A549 (cell line): ENCODE data around the gene DGKH. TPM values are rescaled to one million over a fixed set of nuclear protein-coding genes. Genes with fewer than 3 reads are reported as not detected.

ENCODE experiments used
- ATAC-seq, 2 experiments: fragments of 200-7000 bp in 1 of 2; fragments of >200 bp in 1 of 2; cut with Nextera tagmentation in 1 of 2; cut with Tn5 transposase in 1 of 2; 3 replicates each; pipeline versions ENCODE4 v1.8.0 to v1.9.1; 2018 to 2020; ENCODE audit warnings: mild to moderate bottlenecking in 1 of 2, moderate library complexity in 1 of 2
- CTCF ChIA-PET: fragments of 300-600 bp; sonication (Branson Sonifier 250); formaldehyde crosslinking; extraction: SDS; loops from one replicate; lab custom pipeline; 2021; ENCODE audit warnings: antibody characterized with exemption, inconsistent platforms; lab: Yijun Ruan, JAX
- POLR2A ChIA-PET: fragments of 350-600 bp; formaldehyde crosslinking; extraction: SDS; loops from one replicate; lab custom pipeline; 2021; ENCODE audit warnings: antibody characterized with exemption, inconsistent platforms; lab: Yijun Ruan, JAX
- DNase-seq, 2 experiments: peaks; one replicate each; pipeline versions ENCODE4 v3.0.0 to v3.0.0-alpha.2; 2011 to 2016; ENCODE audit warnings: low read depth in 1 of 2, low spot score in 1 of 2
- FAIRE-seq: peaks from 2 replicates; lab custom pipeline; 2011; peaks lifted over from hg19 to GRCh38; lab: Jason Lieb, UNC
- H3K27ac ChIP-seq, 2 experiments: fragments of >200 bp; sonication (Bioruptor Twin); formaldehyde crosslinking; 3 replicates each; pipeline ENCODE4 v1.5.1; 2016 to 2017
- H3K4me1 ChIP-seq: fragments of >200 bp; sonication (Bioruptor Twin); formaldehyde crosslinking; 3 replicates; pipeline ENCODE4 v1.6.1; 2016
- H3K4me2 ChIP-seq: fragments of >200 bp; sonication (Bioruptor Twin); formaldehyde crosslinking; 3 replicates; pipeline ENCODE4 v1.6.1; 2016
- H3K4me3 ChIP-seq: fragments of >200 bp; sonication (Bioruptor Twin); formaldehyde crosslinking; 3 replicates; pipeline ENCODE4 v1.5.1; 2016
- H3K9me3 ChIP-seq: fragments of >200 bp; sonication (Bioruptor Twin); formaldehyde crosslinking; 3 replicates; pipeline ENCODE4 v1.6.1; 2016
- CBX2 ChIP-seq: fragments of 200-600 bp; sonication (generic); IDR thresholded peaks from 2 replicates; pipeline ENCODE4 v1.6.1; 2016; ENCODE audit warnings: low read depth, mild to moderate bottlenecking, borderline replicate concordance
- HDAC2 ChIP-seq: fragments of 200-600 bp; sonication (generic); IDR thresholded peaks from 2 replicates; pipeline ENCODE4 v1.6.1; 2016
- RAD21 ChIP-seq, 2 experiments: fragments of >200 bp in 1 of 2; sonication (Bioruptor Twin) in 1 of 2; formaldehyde crosslinking in 1 of 2; IDR thresholded peaks in 1 of 2; conservative IDR thresholded peaks in 1 of 2; 2 replicates in 1 of 2; 3 replicates in 1 of 2; pipeline ENCODE4 v1.6.1; 2012 to 2018; ENCODE audit warnings: inconsistent platforms in 1 of 2
- RARB ChIP-seq: fragments of 250-450 bp; sonication (Bioruptor Pico); IDR thresholded peaks from 2 replicates; pipeline ENCODE4 v1.8.0; 2021; ENCODE audit warnings: mild to moderate bottlenecking, moderate library complexity
- SMC3 ChIP-seq: fragments of >200 bp; sonication (Bioruptor Twin); formaldehyde crosslinking; IDR thresholded peaks from 3 replicates; pipeline ENCODE4 v1.6.1; 2018; ENCODE audit warnings: inconsistent platforms
- SREBF2 ChIP-seq: fragments of 450-650 bp; IDR thresholded peaks from 2 replicates; pipeline ENCODE4 v1.6.1; 2014; ENCODE audit warnings: mild to moderate bottlenecking, moderate library complexity
- ZC3H11A ChIP-seq: fragments of 450-650 bp; IDR thresholded peaks from 2 replicates; pipeline ENCODE4 v1.6.1; 2014; ENCODE audit warnings: antibody characterized with exemption, mild to moderate bottlenecking
- ZSCAN20 ChIP-seq: fragments of 250-450 bp; sonication (Bioruptor Pico); IDR thresholded peaks from 2 replicates; pipeline ENCODE4 v1.8.0; 2022; ENCODE audit warnings: mild to moderate bottlenecking, moderate library complexity
- WGBS: methylation state at CpG from one replicate; pipeline ENCODE4 v1.1.6; 2017; ENCODE audit errors: missing lambda C conversion rate; 5-methylcytosine and 5-hydroxymethylcytosine counted together
- polyA plus RNA-seq, 4 experiments: library from polyadenylated mRNA; depleted of rRNA in 3 of 4; stranded (reverse); fragments of >200 nt; fragmentation: RNase III in 1 of 4; extraction: RNeasy Plus Mini Kit Qiagen cat#74134 plus additional on column Dnase treatment in 1 of 4; gene quantifications; 2 replicates in 3 of 4; 3 replicates in 1 of 4; pipeline ENCODE4 v1.2.3, GENCODE V29; 2011 to 2017
- TF ChIP-seq, protein P1 (sequence below): IDR thresholded peaks from 2 replicates; pipeline ENCODE4 v1.6.1; 2012; ENCODE audit warnings: low read depth, borderline replicate concordance
- TF ChIP-seq, protein P2 (sequence below): fragments of 200-600 bp; sonication (generic); IDR thresholded peaks from 2 replicates; pipeline ENCODE4 v1.6.1; 2016; ENCODE audit warnings: antibody characterized with exemption, mild to moderate bottlenecking, moderate library complexity
- TF ChIP-seq, protein P3 (sequence below): fragments of 250-450 bp; sonication (Bioruptor Pico); IDR thresholded peaks from 2 replicates; pipeline ENCODE4 v1.5.0; 2020; ENCODE audit warnings: low read depth, mild to moderate bottlenecking, moderate library complexity
- TF ChIP-seq, protein P4 (sequence below): fragments of >200 bp; sonication (Bioruptor Twin); formaldehyde crosslinking; IDR thresholded peaks from 3 replicates; pipeline ENCODE4 v1.6.1; 2016
- TF ChIP-seq, protein P5 (sequence below): fragments of >200 bp; sonication (Bioruptor Twin); formaldehyde crosslinking; IDR thresholded peaks from 3 replicates; pipeline ENCODE4 v1.5.1; 2016
- TF ChIP-seq, protein P6 (sequence below): fragments of 450-650 bp; IDR thresholded peaks from 2 replicates; pipeline ENCODE4 v1.6.1; 2014; ENCODE audit warnings: antibody characterized with exemption

DGKH gene
- polyA plus RNA-seq, 2 of the 4 experiments (the other 2 are of a cell fraction), result 3.8 to 6.7 TPM

DNA sequence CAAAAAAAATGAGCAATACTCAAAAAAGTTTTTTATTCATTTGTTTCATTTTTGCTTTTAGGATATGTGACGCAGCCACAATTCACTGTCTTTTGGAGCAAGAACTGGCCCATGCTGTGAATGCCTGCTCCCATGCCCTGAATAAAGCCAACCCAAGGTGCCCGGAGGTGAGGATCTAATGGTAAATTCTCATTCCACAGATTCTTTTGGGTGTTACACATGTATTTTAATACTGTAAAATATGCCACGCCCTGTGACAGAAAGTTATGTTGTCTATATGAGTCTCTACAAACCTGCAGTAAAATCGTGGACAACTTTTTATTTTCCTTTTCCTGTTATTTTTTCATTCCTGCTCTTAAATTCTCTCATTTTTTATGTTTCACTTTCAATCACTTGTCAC, 166.0 kb downstream of the DGKH start:
- no peak for DNase-seq
- no peak for FAIRE-seq
- Histone ChIP-seq H3K9me3 (no peaks in the 10 kb centered on the region), H3K27ac (no peak overlapping the region), H3K4me2 (peak overlapping the region; percentile 19; the same call in 1 of the 3 replicates), H3K4me1 (0 out of 3 replicates have a peak, but pooled peaks cover 12% of the 10 kb centered on the region), H3K4me3 (no peak overlapping the region)
- ChIA-PET CTCF (interaction anchor here (0.6 kb wide), 1 partner anchor 953 kb away, joined by 4 read pairs; no protein-coding TSS in a partner anchor), POLR2A (no interaction called here)
- ATAC-seq, result no peak
- WGBS, result 66% methylated on average over 4 of the region's 4 CpGs
- TF ChIP-seq, protein P1, sequence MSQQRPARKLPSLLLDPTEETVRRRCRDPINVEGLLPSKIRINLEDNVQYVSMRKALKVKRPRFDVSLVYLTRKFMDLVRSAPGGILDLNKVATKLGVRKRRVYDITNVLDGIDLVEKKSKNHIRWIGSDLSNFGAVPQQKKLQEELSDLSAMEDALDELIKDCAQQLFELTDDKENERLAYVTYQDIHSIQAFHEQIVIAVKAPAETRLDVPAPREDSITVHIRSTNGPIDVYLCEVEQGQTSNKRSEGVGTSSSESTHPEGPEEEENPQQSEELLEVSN, result no peak
- no peak for TF ChIP-seq ZC3H11A
- TF ChIP-seq HDAC2, result no peak
- TF ChIP-seq, protein P2, sequence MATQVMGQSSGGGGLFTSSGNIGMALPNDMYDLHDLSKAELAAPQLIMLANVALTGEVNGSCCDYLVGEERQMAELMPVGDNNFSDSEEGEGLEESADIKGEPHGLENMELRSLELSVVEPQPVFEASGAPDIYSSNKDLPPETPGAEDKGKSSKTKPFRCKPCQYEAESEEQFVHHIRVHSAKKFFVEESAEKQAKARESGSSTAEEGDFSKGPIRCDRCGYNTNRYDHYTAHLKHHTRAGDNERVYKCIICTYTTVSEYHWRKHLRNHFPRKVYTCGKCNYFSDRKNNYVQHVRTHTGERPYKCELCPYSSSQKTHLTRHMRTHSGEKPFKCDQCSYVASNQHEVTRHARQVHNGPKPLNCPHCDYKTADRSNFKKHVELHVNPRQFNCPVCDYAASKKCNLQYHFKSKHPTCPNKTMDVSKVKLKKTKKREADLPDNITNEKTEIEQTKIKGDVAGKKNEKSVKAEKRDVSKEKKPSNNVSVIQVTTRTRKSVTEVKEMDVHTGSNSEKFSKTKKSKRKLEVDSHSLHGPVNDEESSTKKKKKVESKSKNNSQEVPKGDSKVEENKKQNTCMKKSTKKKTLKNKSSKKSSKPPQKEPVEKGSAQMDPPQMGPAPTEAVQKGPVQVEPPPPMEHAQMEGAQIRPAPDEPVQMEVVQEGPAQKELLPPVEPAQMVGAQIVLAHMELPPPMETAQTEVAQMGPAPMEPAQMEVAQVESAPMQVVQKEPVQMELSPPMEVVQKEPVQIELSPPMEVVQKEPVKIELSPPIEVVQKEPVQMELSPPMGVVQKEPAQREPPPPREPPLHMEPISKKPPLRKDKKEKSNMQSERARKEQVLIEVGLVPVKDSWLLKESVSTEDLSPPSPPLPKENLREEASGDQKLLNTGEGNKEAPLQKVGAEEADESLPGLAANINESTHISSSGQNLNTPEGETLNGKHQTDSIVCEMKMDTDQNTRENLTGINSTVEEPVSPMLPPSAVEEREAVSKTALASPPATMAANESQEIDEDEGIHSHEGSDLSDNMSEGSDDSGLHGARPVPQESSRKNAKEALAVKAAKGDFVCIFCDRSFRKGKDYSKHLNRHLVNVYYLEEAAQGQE, result no peak
- no peak for TF ChIP-seq CBX2
- TF ChIP-seq, protein P3, sequence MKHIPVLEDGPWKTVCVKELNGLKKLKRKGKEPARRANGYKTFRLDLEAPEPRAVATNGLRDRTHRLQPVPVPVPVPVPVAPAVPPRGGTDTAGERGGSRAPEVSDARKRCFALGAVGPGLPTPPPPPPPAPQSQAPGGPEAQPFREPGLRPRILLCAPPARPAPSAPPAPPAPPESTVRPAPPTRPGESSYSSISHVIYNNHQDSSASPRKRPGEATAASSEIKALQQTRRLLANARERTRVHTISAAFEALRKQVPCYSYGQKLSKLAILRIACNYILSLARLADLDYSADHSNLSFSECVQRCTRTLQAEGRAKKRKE (CRISPR knock-in tag), result no peak
- no peak for TF ChIP-seq RAD21 (conservative IDR thresholded peaks at IDR 0.05 in 1 of 2, IDR thresholded peaks at IDR 0.05 in 1 of 2)

DNA sequence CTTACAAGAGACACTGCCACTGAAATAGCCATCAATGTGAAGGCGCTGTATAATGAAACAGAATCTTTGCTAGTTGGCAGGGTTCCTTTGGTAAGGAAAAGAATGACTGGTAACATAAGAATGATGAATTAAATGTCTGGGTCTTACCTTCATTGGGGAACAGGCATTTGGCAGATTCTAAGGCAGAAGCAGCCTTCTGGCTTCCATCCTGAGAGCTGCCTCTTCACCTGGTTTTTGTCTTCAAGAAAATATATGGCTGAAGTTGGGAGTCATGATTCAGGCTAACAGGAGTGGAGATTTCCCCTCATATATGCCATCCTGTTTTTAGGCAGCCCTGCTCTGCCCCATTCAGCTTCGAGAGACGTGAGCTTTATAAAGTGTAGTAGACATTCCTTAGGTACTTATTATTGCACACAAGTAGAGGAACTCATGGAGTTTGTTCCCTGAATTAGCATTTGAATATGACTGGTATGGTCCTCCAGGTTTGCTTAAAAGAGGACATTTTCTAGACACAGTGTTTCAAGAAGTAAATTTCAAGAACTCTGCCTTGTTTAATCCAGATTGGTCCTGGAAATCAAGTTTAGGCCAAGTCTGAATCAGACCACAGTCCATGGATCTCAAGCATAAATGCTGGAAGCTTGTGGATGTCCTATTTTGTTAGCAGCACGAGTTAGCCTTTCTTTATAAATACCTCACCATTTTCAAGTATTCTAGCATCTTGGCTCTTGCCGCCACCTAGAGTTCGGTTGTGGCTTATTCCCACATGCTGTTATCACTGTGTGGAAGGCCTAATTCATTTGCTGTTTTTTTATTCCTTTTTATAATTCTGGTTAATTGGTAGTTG, 167.4 kb downstream of the DGKH start:
- no peak for FAIRE-seq
- Histone ChIP-seq H3K4me1 (0 out of 3 replicates have a peak, but pooled peaks cover 12% of the 10 kb centered on the region), H3K9me3 (no peaks in the 10 kb centered on the region), H3K4me2 (no peak overlapping the region), H3K4me3 (no peak overlapping the region), H3K27ac (0 out of 6 replicates have a peak overlapping the region, but pooled peaks of 1 of the 2 experiments have one; percentile 23)
- DNase-seq, result peak in 1 of 2 experiments; percentile 40
- ATAC-seq, result peak; percentile 73 to 88; a peak in 4 of 6 replicates
- CTCF ChIA-PET, result interaction anchor here (0.7 to 1.9 kb wide), 11 partner anchors 9 to 234 kb away, joined by 3 to 8 read pairs (median 4); no protein-coding TSS in a partner anchor
- WGBS, result 49% methylated on average over 6 of the region's 6 CpGs
- POLR2A ChIA-PET, result no interaction called here
- TF ChIP-seq, protein P4, sequence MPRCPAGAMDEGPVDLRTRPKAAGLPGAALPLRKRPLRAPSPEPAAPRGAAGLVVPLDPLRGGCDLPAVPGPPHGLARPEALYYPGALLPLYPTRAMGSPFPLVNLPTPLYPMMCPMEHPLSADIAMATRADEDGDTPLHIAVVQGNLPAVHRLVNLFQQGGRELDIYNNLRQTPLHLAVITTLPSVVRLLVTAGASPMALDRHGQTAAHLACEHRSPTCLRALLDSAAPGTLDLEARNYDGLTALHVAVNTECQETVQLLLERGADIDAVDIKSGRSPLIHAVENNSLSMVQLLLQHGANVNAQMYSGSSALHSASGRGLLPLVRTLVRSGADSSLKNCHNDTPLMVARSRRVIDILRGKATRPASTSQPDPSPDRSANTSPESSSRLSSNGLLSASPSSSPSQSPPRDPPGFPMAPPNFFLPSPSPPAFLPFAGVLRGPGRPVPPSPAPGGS, result no peak
- TF ChIP-seq RAD21 (conservative IDR thresholded peaks at IDR 0.05 in 1 of 2, IDR thresholded peaks at IDR 0.05 in 1 of 2), result peak; percentile 65 to 72
- TF ChIP-seq, protein P5, sequence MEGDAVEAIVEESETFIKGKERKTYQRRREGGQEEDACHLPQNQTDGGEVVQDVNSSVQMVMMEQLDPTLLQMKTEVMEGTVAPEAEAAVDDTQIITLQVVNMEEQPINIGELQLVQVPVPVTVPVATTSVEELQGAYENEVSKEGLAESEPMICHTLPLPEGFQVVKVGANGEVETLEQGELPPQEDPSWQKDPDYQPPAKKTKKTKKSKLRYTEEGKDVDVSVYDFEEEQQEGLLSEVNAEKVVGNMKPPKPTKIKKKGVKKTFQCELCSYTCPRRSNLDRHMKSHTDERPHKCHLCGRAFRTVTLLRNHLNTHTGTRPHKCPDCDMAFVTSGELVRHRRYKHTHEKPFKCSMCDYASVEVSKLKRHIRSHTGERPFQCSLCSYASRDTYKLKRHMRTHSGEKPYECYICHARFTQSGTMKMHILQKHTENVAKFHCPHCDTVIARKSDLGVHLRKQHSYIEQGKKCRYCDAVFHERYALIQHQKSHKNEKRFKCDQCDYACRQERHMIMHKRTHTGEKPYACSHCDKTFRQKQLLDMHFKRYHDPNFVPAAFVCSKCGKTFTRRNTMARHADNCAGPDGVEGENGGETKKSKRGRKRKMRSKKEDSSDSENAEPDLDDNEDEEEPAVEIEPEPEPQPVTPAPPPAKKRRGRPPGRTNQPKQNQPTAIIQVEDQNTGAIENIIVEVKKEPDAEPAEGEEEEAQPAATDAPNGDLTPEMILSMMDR, result peak; percentile 59
- TF ChIP-seq, protein P6, sequence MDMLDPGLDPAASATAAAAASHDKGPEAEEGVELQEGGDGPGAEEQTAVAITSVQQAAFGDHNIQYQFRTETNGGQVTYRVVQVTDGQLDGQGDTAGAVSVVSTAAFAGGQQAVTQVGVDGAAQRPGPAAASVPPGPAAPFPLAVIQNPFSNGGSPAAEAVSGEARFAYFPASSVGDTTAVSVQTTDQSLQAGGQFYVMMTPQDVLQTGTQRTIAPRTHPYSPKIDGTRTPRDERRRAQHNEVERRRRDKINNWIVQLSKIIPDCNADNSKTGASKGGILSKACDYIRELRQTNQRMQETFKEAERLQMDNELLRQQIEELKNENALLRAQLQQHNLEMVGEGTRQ, result no peak
- TF ChIP-seq SMC3, result peak; percentile 45; the same call in 2 of the 3 replicates
- TF ChIP-seq SREBF2, result no peak
- no peak for TF ChIP-seq RARB
- no peak for TF ChIP-seq ZSCAN20 (CRISPR knock-in tag)
